Fibroblast of peridontal ligament (primary cell): ENCODE data around the gene P2RY2.
"Not testable (repeated sequence)": the region's sequence is repeated elsewhere in the genome, so short reads cannot be mapped to it uniquely, and the experiment has no call there.

Source experiments
- DNase-seq: peaks from one replicate; pipeline ENCODE4 v3.0.0-alpha.2; 2010; ENCODE audit errors: extremely low read depth

Gene P2RY2

GRCh38 chr11:73188301-73188700 lies 29.8 kb upstream of the P2RY2 start:
- DNase-seq = no peak

- no peak for DNase-seq
Observed at GRCh38 chr11:73189315-73189714, 28.8 kb upstream of the P2RY2 start.

- no peak for DNase-seq
Observed at GRCh38 chr11:73189723-73190556, 28.1 kb upstream of the P2RY2 start.

- DNase-seq = no peak
Observed at GRCh38 chr11:73190557-73190885, 27.6 kb upstream of the P2RY2 start.

- no peak for DNase-seq
Observed at GRCh38 chr11:73191151-73191550, 26.9 kb upstream of the P2RY2 start.

- no peak for DNase-seq
Observed at GRCh38 chr11:73192272-73192671, 25.8 kb upstream of the P2RY2 start.

GRCh38 chr11:73193251-73194033 lies 24.6 kb upstream of the P2RY2 start:
- no peak for DNase-seq

GRCh38 chr11:73194034-73194507 lies 24.0 kb upstream of the P2RY2 start:
- DNase-seq = no peak

GRCh38 chr11:73194593-73194992 lies 23.5 kb upstream of the P2RY2 start:
- DNase-seq = no peak

- DNase-seq = no peak
Observed at GRCh38 chr11:73195191-73196007, 22.7 kb upstream of the P2RY2 start.

GRCh38 chr11:73196576-73196975 lies 21.5 kb upstream of the P2RY2 start:
- DNase-seq = no peak

GRCh38 chr11:73197348-73197747 lies 20.7 kb upstream of the P2RY2 start:
- DNase-seq = no peak

GRCh38 chr11:73197787-73198186 lies 20.3 kb upstream of the P2RY2 start:
- DNase-seq = not testable (repeated sequence)

- DNase-seq = peak; percentile 11
Observed at GRCh38 chr11:73198677-73199076, 19.4 kb upstream of the P2RY2 start.

GRCh38 chr11:73199446-73199845 lies 18.6 kb upstream of the P2RY2 start:
- DNase-seq = no peak

GRCh38 chr11:73200256-73200655 lies 17.8 kb upstream of the P2RY2 start:
- no peak for DNase-seq

GRCh38 chr11:73201249-73201648 lies 16.8 kb upstream of the P2RY2 start:
- peak; percentile 31 for DNase-seq

- no peak for DNase-seq
Observed at GRCh38 chr11:73201888-73202780, 15.9 kb upstream of the P2RY2 start.

- no peak for DNase-seq
Observed at GRCh38 chr11:73203322-73203721, 14.8 kb upstream of the P2RY2 start.

- DNase-seq = no peak
Observed at GRCh38 chr11:73203790-73204189, 14.3 kb upstream of the P2RY2 start.

- DNase-seq = no peak
Observed at GRCh38 chr11:73204711-73205121, 13.4 kb upstream of the P2RY2 start.
